Liver (tissue), 3 donors: ENCODE results near the gene ICA1L.

Source experiments
- EGR1 ChIP-seq, 2 donors: IDR thresholded peaks; 2 replicates each; pipeline ENCODE4 v1.6.1; 2016 to 2018; ENCODE audit warnings: antibody characterized with exemption in 2 of 2, low read depth in 2 of 2
- FOXA1 ChIP-seq: IDR thresholded peaks from 2 replicates; pipeline ENCODE4 v1.6.1; 2016; ENCODE audit warnings: antibody characterized with exemption
- GABPA ChIP-seq, 2 donors: IDR thresholded peaks in 1 of 2; conservative IDR thresholded peaks in 1 of 2; 2 replicates each; pipeline ENCODE4 v1.6.1; 2016; ENCODE audit warnings: antibody characterized with exemption in 2 of 2, mild to moderate bottlenecking in 1 of 2, moderate library complexity in 1 of 2
- HNF4A ChIP-seq, 2 donors: conservative IDR thresholded peaks; 2 replicates each; pipeline ENCODE4 v1.6.1; 2016; ENCODE audit warnings: antibody characterized with exemption in 2 of 2, mild to moderate bottlenecking in 2 of 2
- JUND ChIP-seq, 2 donors: IDR thresholded peaks; 2 replicates each; pipeline ENCODE4 v1.6.1; 2016; ENCODE audit warnings: antibody characterized with exemption in 2 of 2
- MAX ChIP-seq: IDR thresholded peaks from 2 replicates; pipeline ENCODE4 v1.6.1; 2016; ENCODE audit warnings: antibody characterized with exemption
- RAD21 ChIP-seq, 2 donors: IDR thresholded peaks; 2 replicates each; pipeline ENCODE4 v1.6.1; 2016; ENCODE audit warnings: antibody characterized with exemption in 2 of 2, mild to moderate bottlenecking in 2 of 2
- SP1 ChIP-seq: IDR thresholded peaks from 2 replicates; pipeline ENCODE4 v1.6.1; 2018; ENCODE audit warnings: antibody characterized with exemption, mild to moderate bottlenecking
- YY1 ChIP-seq: IDR thresholded peaks from 2 replicates; pipeline ENCODE4 v1.6.1; 2016; ENCODE audit warnings: antibody characterized with exemption, mild to moderate bottlenecking
- ZBTB33 ChIP-seq: IDR thresholded peaks from 2 replicates; pipeline ENCODE4 v1.6.1; 2016; ENCODE audit warnings: antibody characterized with exemption
- TF ChIP-seq, protein P1 (sequence below): fragments of 150-350 bp; IDR thresholded peaks from 2 replicates; pipeline ENCODE4 v1.5.1; 2017; ENCODE audit warnings: improper control_type of control experiment, low read depth, low read length; ENCODE audit not compliant: missing input control
- TF ChIP-seq, protein P2 (sequence below): IDR thresholded peaks from 2 replicates; pipeline ENCODE4 v1.6.1; 2016; ENCODE audit warnings: antibody characterized with exemption, mild to moderate bottlenecking
- TF ChIP-seq, protein P3 (sequence below): IDR thresholded peaks from 2 replicates; pipeline ENCODE4 v1.6.1; 2016; ENCODE audit warnings: antibody characterized with exemption
- donor health status: healthy.
- donor health status: healthy.

DNA sequence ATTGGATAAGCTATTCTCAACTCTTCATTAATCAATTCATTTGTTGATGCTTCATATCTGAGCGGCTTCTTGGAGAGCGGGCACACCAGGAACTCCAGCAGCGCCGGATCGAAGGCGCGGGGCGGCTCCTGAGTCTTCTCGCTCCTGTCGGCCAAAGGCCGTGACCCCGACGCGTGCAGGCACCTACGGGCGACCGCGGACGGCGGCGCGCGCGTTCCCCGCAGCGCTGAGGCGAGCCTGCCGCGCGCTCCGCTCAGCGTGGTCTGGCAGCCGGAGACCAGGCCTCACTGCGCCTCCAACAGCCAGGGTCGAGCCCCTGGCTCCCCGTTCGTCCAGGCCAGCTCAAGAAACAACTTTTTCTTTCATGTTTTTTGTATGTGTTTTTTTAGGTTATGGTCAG lies 97.5 kb downstream of the ICA1L start:
- TF ChIP-seq, protein P1, sequence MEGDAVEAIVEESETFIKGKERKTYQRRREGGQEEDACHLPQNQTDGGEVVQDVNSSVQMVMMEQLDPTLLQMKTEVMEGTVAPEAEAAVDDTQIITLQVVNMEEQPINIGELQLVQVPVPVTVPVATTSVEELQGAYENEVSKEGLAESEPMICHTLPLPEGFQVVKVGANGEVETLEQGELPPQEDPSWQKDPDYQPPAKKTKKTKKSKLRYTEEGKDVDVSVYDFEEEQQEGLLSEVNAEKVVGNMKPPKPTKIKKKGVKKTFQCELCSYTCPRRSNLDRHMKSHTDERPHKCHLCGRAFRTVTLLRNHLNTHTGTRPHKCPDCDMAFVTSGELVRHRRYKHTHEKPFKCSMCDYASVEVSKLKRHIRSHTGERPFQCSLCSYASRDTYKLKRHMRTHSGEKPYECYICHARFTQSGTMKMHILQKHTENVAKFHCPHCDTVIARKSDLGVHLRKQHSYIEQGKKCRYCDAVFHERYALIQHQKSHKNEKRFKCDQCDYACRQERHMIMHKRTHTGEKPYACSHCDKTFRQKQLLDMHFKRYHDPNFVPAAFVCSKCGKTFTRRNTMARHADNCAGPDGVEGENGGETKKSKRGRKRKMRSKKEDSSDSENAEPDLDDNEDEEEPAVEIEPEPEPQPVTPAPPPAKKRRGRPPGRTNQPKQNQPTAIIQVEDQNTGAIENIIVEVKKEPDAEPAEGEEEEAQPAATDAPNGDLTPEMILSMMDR = no peak
- TF ChIP-seq HNF4A (conservative IDR thresholded peaks at IDR 0.05) (no peak), SP1 (no peak), GABPA (IDR thresholded peaks at IDR 0.05 in 1 of 2, conservative IDR thresholded peaks at IDR 0.05 in 1 of 2) (no peak), ZBTB33 (no peak), FOXA1 (no peak), YY1 (no peak), RAD21 (IDR thresholded peaks at IDR 0.05) (no peak), JUND (IDR thresholded peaks at IDR 0.05) (no peak), MAX (no peak), EGR1 (IDR thresholded peaks at IDR 0.05; ENCODE audit: low read depth in 2 of 2) (no peak)
- TF ChIP-seq, protein P2, sequence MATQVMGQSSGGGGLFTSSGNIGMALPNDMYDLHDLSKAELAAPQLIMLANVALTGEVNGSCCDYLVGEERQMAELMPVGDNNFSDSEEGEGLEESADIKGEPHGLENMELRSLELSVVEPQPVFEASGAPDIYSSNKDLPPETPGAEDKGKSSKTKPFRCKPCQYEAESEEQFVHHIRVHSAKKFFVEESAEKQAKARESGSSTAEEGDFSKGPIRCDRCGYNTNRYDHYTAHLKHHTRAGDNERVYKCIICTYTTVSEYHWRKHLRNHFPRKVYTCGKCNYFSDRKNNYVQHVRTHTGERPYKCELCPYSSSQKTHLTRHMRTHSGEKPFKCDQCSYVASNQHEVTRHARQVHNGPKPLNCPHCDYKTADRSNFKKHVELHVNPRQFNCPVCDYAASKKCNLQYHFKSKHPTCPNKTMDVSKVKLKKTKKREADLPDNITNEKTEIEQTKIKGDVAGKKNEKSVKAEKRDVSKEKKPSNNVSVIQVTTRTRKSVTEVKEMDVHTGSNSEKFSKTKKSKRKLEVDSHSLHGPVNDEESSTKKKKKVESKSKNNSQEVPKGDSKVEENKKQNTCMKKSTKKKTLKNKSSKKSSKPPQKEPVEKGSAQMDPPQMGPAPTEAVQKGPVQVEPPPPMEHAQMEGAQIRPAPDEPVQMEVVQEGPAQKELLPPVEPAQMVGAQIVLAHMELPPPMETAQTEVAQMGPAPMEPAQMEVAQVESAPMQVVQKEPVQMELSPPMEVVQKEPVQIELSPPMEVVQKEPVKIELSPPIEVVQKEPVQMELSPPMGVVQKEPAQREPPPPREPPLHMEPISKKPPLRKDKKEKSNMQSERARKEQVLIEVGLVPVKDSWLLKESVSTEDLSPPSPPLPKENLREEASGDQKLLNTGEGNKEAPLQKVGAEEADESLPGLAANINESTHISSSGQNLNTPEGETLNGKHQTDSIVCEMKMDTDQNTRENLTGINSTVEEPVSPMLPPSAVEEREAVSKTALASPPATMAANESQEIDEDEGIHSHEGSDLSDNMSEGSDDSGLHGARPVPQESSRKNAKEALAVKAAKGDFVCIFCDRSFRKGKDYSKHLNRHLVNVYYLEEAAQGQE = no peak
- TF ChIP-seq, protein P3, sequence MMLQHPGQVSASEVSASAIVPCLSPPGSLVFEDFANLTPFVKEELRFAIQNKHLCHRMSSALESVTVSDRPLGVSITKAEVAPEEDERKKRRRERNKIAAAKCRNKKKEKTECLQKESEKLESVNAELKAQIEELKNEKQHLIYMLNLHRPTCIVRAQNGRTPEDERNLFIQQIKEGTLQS = no peak
